Stimulated activated naive CD4-positive, alpha-beta T cell treated with Interleukin-2 at 50 U/mL for 16 hours (primary cell): ENCODE data around the gene APOBEC3B.
"Not testable (repeated sequence)": the region's sequence is repeated elsewhere in the genome, so short reads cannot be mapped to it uniquely, and the experiment has no call there.

Experiments
- DNase-seq: peaks from one replicate; lab custom pipeline; 2025; lab: John Stamatoyannopoulos, UW

APOBEC3B gene

DNA sequence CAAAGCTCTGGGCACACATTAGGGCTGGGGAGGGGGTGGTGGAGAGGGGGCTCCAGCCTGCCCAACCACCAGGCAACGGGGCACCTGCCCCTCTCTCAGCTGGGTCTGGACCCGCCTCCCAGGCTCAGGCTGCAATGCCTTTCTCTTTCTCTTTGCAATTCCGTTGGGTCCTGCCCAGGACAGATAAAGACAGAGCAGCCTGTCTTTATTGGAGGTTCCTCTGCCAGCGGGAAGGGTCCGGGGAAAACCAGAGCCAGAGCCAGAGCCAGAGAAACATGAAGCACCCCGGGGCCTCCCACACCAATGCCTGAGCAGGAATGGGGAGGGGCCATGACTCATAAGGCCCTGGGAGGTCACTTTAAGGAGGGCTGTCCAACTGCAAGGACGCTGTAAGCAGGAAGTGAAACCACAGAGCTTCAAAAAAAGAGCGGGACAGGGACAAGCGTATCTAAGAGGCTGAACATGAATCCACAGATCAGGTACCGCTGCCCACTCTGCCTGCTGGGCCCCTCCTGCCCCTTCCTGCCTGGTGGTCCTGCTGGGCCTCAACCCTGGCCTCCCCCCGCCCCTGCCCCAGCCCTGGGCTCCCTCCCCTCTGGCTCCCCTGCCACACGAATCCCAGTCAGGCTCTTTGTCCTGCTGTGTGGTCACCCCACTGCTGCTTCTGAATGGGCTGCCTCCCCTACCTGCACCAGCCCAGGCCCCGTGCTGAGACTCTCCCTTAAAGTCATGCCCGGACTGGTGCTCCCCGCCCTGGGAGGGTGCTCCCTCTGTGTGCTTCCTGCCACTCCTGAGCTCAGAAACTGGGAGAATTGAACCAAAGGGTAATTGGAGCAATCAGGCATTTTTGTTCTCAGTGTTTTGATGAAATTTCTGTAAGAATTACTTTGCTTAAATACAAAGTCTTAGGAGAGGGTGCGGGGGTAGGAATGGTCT lies at the start of gene APOBEC3B:
Gene APOBEC3B (plus strand): TSS at position 356 of the 936 bp plus-strand sequence. CDS start 107 bp downstream, at position 463.
- peak; percentile 52 for DNase-seq

DNA sequence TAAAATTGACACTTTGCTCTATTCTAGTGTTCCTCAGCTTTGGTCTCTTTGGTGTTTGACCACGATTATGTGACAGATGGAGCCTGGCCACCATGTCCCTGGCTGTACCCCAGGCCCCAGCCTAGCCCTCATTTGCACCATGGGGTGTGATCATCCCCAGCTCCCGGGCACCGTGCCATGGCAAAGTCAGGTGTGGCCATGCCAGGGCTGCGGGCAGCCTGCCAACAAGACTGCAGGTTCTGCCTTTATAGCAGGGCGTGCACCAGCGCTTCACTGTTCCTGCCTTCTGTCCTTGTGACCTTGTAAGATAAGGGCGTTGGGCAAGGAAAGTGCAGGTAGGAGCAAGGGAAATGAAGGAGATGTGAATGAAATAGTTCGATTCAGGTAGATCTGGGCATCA lies 47.1 kb upstream of the APOBEC3B start:
- no peak for DNase-seq

DNA sequence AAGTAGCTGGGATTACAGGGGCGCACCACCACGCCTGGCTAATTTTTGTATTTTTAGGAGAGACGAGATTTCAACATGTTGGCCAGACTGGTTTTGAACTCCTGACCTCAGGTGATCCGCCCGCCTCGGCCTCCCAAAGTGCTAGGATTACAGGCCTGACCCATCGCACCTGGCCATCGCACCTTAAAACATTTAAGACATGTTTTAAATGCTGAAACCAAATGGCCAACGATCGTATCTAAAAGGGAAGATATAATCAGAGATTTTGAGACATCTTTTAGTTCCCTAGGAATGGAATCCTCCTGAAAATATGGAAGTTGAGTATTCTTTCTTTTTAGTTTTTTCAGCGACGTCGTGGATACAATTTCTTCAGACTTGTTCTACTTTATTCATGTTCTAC lies 46.5 kb upstream of the APOBEC3B start:
- no peak for DNase-seq

DNA sequence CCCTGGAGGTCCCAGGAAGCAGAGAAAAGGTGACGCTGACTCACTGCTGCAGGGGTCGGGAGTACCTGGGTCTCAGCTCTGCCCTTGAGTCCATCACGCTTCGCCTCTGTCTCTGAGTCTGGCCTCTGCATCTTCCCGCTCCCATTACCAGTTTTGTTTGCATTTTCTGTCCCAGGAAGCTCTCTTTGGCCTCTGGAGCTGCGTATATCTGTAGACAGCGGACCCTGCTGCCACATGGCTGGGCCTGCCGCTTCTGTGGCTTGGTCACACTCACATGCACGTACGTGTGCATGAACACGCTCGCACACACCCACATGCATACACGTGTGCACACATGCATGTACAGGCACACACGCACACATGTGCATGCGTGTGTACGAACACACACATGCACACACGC lies 45.6 kb upstream of the APOBEC3B start:
- no peak for DNase-seq

DNA sequence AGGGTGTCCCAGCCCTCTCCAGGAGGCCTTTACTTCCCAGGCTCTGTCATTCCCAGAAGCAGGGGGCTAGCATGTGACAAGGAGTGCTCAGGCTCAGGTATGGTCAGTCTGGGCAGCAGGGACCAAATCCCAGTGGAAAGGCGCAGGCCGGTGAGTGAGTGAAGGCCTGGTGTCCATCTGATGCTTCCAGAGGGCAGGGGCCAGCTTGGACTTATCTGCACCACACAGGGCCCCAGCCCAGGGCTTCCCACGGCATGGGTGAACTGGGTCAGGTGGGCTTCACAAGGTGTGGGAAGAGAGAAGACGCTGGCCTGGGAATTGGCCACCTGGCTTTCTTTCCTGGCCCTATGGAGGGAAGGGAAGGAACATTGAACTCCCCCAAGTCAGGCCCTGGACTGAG lies 45.1 kb upstream of the APOBEC3B start:
- DNase-seq, result no peak

GRCh38 chr22:38937541-38937940 lies 44.6 kb upstream of the APOBEC3B start:
- DNase-seq, result no peak

DNA sequence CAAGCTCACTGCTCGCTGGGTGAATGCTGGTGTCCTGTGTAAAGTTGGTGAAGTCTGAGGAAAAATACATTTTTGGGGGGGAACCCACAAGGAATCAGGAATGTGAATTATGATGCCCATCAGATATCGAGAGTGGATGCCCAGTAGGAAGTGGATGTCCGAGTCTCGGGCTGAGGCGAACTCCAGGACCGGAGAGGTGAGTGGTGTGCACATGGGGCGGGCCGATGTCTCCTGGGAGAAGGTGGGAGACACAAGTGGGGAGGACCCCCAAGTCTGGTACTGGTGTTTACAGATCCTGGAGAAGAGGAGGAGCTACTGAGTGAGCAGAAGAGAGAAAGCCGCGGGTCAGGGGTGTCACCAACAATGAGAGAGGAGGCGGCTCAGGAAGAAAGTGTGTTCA lies 43.9 kb upstream of the APOBEC3B start:
- DNase-seq, result no peak

DNA sequence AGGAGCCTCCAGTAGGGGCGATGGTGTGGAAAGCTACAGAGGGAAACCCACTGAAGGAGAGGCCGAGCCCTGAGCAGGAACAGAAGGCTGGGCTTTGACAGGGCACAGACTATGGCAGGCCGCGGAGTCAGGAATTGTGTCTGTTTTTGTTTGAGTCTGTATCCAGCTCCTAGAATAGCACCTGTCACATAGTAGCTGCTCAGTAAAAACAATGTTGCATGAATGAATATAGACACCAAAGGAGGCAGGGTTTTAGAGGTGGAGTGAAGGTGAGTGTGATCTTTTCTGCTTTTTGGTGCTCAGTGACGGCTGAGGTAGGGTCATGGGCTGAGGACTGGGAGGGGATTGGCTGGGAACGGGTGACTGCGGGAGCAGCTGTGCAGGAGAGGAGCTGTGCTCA lies 43.2 kb upstream of the APOBEC3B start:
- no peak for DNase-seq

- no peak for DNase-seq
Measured at GRCh38 chr22:38940811-38941384, 41.2 kb upstream of the APOBEC3B start.

GRCh38 chr22:38941488-38941987 lies 40.6 kb upstream of the APOBEC3B start:
- DNase-seq, result peak; percentile 77

GRCh38 chr22:38942702-38943101 lies 39.4 kb upstream of the APOBEC3B start:
- no peak for DNase-seq

DNA sequence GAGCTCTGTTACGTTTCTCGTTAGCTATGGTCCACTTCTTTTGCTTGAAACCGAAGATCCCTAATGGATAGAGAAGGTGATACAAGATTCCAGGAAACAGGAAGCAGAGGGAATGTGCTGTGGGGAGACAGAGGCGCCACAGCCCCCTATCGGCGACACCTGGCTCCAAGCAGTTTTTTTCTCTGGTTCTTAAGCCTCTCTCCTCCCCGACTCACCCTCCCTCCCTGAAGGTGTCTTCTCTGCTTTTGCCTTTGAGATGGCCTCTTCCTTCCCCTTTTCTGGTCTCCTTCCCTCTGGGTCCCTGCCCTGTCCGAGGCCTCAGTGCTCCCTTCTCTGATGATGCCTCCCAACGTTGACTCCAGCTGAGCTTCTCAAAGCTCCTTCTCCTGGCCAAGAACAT lies 38.9 kb upstream of the APOBEC3B start:
- DNase-seq, result no peak

- no peak for DNase-seq
Measured at GRCh38 chr22:38943882-38944281, 38.3 kb upstream of the APOBEC3B start.

- no peak for DNase-seq
Measured at GRCh38 chr22:38944653-38945052, 37.5 kb upstream of the APOBEC3B start.

DNA sequence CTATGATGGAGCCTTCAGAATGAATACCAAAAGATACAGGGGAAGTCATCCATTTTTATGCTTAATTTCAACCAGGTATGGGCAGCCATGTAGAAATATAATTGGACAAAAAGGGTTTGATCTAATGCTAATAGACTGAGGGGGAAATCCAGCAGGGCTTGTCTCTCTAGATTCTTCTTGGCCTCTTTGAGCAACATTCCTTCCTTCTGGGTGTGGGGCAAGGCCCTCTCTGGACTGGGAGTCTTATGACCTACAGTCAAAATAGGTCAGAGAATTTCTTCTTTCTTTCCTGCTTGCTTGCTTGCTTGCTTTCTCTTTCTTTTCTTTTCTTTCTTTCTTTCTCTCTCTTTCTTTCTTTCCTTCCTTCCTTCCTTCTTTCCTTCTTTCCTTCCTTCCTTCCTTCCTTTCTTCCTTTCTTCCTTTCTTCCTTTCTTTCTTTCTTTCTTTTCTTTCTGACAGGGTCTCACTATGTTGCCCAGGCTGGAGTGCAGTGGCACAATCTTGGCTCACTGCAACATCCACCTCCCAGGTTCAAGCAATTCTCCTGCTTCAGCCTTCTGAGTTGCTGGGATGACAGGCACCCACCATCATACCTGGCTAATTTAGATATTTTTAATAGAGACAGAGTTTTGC lies 36.3 kb upstream of the APOBEC3B start:
- not testable (repeated sequence) for DNase-seq

GRCh38 chr22:38946771-38947170 lies 35.4 kb upstream of the APOBEC3B start:
- DNase-seq, result no peak

GRCh38 chr22:38947321-38948140 lies 34.6 kb upstream of the APOBEC3B start:
- DNase-seq, result peak; percentile 8

DNA sequence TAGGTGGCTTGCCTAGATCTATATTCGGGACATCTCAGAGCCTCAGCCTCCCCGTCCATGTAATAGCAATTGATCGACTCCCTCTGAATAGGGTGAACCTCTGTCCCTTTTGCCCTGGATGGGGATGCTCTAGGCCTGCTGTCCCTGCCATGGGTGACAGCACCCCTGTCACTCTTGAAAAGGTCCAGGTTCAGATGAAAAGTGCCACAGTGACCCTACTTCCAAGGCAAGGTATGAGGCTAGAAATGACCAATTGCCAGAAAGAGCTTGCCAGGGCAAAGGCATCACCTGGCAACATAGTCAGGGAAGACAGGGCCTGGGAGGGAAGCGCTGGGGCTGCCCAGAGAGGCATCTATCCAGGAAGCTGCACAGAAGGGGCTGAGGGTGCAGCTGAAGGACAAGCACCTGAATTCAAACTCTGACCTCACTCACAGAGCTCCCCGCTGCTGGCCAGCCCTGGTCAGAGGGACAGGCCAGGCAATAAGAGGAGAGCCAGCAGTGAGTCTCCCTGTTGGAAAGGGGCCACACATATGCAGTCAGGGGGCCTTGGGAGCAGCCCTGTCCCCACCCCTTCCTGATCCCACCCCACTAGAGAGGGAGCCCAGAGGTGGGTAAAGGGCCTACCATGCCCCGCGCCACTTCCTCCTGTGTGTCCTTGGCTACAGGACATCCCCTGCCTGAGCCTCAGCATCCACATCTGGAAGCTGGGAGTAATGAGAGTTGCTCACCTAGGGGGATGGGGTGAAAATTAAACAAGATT lies 33.8 kb upstream of the APOBEC3B start:
- DNase-seq, result no peak

- DNase-seq, result no peak
Measured at GRCh38 chr22:38949889-38950405, 32.2 kb upstream of the APOBEC3B start.

DNA sequence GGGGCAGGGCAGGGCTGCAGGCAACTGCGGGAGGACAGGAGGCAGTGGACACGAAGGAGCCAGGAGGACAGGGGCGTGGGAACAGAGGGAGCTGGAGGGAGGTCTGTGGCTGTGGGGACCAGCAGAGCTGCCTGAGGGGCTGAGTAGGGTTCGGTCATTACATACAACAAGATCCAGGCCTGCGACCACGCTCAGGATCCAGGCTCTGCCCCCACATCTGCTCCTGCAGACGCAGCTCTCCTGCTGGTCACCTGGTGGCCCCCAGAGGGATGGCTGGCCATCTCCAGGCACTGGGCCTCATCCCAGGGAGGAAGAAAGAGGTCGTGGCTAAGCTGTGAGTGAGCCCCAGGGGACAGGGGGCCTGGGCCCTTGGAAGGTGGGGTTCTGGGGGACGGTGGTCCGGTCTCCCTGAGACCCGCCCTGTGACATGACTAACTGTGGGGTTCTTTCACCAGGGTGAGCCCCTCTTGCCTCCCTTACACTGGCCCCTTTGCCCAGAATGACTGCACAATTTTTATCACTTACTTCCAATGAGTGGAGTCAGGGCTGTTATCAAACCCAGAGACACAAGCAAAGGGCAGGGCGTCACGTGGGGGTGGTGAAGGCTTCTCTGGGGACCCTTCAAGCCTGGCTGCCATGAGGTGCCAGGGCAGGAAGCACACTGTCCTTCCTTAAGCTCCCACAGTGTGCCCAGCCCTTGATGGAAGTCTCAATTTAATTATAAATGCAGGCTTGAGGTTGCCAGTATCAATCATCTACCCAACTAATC lies 31.4 kb upstream of the APOBEC3B start:
- DNase-seq, result no peak
